ENCODE results near the gene FLAD1. TPM values are rescaled to one million over a fixed set of nuclear protein-coding genes. Genes with fewer than 3 reads are reported as not detected.

FLAD1 gene
- total RNA-seq, 1 experiment from 2014 or later = 49.5 TPM

DNA sequence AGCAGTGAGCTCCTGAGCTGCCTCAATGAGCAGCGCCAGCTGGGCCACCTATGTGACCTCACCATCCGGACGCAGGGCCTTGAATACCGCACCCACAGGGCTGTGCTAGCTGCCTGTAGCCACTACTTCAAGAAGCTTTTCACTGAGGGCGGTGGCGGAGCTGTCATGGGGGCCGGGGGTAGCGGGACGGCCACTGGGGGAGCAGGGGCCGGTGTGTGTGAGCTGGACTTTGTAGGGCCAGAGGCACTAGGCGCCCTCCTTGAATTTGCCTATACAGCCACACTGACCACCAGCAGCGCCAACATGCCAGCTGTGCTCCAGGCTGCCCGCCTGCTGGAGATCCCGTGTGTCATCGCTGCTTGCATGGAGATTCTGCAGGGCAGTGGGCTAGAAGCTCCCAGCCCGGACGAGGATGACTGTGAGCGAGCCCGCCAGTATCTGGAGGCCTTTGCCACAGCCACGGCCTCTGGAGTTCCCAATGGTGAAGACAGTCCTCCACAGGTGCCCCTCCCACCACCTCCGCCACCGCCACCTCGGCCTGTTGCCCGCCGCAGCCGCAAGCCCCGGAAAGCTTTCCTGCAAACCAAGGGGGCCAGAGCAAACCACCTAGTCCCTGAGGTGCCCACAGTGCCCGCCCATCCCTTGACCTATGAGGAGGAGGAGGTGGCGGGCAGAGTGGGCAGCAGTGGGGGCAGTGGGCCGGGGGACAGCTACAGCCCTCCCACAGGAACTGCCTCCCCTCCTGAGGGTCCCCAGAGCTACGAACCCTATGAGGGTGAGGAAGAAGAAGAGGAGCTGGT, 31.8 kb downstream of the FLAD1 start:
- DNase-seq (ENCODE audit: low read depth) = no peak

DNA sequence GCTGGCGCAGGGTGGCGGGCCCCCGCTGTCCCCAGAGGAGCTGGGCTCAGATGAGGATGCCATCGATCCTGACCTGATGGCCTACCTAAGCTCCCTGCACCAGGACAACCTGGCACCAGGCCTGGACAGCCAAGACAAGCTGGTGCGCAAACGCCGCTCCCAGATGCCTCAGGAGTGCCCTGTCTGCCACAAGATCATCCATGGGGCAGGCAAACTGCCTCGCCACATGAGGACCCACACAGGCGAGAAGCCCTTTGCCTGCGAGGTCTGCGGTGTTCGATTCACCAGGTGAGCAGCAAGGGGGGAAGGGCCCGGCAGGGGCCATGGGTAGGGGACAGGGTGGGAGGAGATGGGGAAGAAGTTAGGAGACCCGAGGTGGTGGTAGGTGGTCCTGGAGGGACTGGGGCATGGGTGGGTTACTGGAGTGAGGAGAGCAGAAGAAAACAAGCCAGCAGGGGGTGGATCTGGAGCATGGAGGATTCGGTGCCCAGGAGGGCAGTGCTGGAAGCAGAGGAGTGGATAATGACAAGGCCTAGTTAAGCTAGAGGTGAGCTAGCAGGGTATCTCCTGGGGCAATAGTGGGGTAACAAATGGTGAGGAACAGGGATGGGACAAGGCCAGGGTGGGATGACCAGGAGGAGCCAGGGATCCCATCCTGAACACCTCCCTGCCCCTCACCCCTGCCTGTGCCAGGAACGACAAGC, 32.5 kb downstream of the FLAD1 start:
- DNase-seq (ENCODE audit: low read depth) = no peak

DNA sequence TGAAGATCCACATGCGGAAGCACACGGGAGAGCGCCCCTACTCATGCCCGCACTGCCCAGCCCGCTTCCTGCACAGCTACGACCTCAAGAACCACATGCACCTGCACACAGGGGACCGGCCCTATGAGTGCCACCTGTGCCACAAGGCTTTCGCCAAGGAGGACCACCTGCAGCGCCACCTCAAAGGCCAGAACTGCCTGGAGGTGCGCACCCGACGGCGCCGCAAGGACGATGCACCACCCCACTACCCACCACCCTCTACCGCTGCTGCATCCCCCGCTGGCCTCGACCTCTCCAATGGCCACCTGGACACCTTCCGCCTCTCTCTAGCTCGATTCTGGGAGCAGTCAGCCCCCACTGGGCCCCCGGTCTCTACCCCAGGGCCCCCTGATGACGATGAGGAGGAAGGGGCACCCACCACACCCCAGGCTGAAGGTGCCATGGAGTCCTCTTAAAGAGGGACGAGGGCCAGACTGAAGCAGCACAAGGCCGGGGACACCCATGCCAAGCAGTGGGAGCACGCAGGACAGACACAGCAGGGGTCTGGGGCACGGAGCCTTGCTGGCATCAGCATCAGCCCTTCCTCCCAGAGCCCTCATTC, 33.2 kb downstream of the FLAD1 start:
- no peak for DNase-seq (ENCODE audit: low read depth)

DNA sequence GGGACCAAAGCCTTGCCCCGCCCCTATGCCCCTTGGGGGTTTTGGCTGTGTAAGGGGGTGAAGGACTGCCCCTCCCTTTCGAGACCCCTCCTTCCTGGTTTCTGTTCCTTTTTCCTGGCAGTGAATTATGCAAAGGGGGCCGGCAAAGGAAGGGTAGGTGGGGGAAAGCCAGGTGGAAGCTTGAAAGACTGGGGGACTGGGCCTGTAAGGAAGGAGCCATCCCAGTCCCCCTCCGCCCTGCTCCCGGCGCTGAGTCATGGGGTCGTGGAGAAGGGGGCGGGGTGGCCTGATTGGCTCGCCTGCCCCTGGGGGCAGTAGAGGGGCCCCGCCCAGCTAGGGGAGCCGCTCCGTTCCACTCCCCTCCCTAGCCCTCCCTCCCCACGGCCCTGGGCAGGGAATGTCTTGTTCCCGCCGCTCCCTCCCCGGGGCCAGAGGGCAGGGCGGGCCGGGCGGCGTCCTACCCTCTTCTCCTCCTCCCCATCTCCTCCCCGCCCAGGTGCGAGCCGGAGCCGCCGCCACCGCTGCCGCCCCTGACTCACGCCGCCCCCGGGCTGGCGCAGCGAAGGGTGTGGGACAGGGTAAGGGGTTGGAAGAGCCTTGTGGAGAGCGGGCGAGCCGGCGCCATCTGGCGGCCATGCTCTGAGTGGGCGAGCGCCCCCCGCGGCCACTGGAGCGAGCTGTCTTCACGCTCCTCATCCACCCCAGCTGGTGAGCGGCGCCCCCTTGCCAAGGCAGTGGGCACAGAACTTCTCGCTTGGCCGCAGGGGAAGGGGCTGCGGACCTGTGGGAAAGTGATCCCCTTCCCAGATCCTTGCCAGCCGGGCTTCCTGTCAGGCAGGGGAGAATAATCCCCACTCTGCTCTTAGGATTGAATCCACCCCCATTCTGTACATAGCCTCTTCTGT, 34.1 kb downstream of the FLAD1 start:
- peak; percentile 97 for DNase-seq (ENCODE audit: low read depth)

DNA sequence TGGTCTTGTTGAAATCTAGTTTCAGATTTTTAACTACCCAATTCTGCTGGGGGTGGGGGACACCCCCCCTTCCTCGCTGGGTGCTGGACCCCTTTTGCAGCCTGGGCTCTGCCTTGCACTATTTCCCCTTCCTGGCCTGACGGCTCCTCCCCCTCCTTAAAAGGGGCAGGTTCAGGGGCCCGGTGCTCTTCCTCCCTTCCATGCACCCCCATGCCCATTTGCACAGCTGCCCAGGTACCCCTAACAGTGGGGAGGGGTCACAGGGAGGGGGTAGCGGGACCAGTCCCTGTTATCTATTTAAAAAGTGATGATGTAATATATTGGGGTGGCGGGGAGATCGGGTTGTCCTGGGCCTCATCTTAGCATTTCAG, 34.8 kb downstream of the FLAD1 start:
- no peak for DNase-seq (ENCODE audit: low read depth)

DNA sequence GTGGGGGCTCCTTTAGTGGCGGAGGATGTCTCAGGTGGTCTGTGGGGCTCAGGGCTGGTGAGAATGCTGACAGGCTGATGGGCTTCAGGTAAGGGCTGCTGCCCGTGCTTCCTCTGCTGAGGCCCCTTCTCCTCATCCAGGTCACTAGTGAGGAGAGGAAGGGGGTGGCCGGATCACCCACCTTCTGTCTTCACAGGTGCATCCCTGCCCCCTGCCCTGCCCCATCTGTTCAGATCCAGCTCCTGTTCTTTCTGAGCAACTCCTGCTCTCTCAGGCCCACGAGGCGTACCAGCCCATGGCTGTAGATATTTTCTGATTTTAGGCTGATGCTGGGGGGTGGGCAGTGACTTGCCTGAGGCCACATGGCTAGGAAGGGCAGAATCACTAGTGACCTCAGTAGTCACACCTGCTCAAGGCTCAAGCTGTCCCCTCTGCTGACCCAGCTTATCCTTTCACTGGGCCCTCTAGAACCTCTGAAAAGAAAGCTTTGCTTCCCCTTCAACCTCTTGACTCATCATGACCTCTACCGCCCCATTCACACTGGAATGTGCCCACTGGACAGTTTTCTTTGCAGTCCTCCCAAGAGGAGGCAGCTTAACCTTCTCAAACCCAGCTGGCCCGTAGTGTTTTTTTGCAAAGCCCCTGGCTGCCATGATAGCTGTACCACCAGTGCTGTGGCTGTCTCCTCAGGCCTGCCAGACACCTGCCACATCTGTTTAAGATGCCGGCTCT, 35.6 kb downstream of the FLAD1 start:
- DNase-seq (ENCODE audit: low read depth) = no peak

DNA sequence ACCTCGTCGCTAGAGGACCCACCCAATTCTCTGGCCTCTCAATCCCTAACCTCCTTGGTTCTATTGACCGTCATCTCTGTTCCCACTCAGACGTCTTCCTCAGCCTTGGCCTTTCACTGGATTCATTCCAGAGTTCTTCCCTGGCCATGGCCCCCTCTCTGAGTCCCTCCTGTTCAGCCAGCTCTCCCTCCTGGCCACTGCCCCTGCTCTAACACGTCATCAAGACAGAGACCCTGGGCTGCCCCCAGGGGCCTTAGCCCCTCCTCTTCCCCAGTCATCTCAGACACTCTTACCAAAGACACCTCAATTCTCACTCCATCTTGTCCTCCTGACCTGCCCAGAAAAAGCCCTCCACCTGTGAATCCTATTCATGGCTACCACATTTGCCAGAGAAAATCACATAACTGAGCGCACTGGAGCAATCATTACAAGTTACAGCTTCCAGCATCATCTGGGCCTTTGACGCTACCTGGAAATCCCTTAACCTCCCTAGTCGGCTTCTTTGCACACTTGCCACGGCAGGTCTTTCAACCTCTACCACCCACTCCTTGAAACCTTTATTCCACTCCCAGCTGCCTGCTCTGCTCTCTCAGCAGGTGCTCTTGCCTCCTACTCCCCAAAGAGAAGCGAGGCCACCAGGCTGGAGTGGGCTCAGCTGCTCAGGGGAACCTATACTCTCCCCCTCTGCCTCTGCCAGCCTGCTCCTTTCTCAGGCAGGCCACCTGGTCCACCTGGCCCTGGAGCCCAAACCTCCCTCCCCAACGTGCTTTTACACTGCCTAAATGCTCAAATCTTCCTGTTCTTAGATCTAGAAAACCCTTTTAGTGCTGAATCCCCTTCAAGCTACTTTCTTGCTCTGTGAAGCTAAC, 36.5 kb downstream of the FLAD1 start:
- no peak for DNase-seq (ENCODE audit: low read depth)

DNA sequence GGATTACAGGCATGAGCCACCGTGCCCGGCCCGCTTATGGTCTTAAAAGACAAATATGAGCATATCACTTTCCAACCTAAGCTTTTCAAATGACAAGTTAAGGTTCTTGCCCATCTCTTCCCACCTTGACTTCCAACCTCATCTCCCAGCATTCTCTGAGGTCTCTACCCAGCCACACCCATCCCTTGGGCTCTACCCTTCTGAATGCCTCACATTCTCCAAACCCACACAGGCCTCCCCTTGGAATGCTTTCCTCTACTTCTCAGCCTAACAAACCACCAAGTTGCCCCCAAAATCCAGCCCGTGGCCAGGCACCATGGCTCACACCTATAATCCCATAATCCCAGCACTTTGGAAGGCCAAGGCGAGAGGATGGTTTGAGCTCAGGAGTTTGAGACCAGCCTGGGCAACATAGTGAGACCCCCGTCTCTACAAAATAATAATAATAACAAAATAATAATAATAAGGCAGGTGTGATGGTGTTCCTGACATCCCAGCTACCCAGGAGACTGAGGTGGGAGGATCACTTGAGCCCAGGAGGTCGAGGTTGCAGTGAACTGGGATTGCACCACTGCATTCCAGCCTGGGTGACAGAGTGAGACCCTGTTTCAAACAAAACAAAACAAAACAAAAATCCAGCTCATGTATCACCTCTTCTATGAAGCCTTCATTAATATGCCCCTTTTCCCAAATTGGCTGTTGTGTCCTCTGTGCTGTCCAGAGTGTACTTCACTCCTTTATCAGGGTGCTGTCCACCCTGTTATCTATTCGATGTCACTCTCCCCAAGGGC, 39.2 kb downstream of the FLAD1 start:
- no peak for DNase-seq (ENCODE audit: low read depth)

DNA sequence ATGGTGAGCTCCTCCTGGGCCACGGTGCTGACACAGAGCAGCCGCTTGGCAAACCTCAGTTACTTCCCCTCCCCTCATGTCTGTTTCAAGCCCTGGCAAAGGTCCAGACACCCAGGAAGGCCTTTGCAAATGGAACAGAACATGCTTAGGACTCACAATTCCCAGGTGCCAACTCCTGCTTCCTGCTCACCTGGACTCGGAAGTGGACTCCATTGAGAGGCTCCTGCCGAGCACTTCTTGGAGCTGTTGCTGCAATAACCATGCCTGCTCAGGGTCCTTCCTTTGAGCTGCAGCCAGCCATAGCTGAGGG, 39.7 kb downstream of the FLAD1 start:
- no peak for DNase-seq (ENCODE audit: low read depth)

DNA sequence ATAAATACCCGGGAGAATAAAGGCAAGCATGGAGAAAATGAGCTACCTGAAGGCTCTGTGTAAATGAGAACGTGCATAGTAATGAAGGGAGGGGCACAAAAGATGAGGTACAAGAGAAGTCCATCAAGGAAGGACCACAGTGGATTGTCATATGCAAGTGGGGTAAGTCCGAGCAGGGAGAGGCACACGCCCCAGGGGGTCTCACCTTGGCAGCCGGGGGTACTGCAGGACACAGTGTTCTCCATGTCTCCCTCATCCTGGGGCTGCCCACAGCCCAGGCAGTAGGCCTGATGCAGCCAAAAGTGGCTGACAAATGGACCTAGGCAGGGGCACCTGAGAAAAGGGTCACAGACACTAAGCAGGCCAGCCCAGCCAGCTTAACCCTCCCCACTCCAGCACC, 40.5 kb downstream of the FLAD1 start:
- DNase-seq (ENCODE audit: low read depth) = no peak

DNA sequence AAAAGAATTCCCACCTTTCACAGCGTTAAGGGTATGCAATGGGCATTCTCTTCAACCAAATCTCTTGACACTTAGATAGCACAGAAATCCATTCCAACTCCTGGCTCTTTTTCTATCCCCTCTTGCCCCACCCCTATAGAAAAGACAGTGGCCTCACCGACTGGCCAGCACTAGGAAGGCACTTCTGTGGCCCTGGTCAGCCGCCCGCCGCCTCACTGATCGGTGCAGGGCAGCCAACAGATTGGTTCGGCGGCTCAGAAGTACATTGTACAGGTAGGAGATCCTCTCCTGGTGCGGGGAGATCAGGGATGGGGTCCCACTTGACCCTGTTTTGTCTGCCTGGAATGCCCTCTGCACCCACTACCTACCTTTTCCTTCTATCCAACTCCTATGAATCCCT, 41.2 kb downstream of the FLAD1 start:
- DNase-seq (ENCODE audit: low read depth) = no peak

DNA sequence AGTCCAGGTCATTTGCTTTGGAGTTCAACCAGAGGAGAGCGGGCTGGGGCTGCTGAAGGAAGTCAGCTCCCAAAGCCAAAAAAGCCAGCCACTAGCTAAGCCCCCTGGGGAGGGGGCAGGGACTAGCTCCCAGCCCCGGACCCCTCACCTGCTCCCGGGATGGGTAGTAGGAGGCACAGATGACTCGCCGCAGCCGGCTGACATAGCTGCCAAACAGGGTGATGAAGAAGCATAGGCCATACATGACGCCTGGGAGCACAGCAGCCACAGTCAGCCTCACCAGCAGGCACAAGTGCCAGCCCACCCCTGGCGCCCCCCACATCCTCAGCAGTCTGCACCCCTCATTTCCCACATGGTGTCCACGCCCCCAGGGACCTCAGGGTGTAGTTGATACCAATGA, 43.0 kb downstream of the FLAD1 start:
- no peak for DNase-seq (ENCODE audit: low read depth)

DNA sequence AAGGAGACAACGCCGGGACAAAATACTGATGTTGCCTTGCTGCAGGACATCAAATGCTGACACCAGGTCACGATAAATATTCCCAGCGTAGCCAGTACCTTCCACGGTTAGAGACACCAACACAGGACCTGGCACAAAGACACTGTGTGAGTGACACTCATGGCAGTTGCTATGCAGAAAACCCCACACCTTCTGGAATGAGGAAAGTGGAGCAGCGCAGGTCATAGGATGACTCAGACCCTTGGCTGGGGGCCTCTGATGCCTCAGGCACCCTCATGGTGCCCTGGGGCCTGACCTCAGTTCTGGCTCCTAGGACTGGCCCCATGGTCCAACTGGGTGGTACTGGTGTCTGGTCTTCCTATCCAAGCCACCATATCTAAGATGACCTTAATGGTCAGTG, 43.4 kb downstream of the FLAD1 start:
- DNase-seq (ENCODE audit: low read depth) = peak; percentile 52

DNA sequence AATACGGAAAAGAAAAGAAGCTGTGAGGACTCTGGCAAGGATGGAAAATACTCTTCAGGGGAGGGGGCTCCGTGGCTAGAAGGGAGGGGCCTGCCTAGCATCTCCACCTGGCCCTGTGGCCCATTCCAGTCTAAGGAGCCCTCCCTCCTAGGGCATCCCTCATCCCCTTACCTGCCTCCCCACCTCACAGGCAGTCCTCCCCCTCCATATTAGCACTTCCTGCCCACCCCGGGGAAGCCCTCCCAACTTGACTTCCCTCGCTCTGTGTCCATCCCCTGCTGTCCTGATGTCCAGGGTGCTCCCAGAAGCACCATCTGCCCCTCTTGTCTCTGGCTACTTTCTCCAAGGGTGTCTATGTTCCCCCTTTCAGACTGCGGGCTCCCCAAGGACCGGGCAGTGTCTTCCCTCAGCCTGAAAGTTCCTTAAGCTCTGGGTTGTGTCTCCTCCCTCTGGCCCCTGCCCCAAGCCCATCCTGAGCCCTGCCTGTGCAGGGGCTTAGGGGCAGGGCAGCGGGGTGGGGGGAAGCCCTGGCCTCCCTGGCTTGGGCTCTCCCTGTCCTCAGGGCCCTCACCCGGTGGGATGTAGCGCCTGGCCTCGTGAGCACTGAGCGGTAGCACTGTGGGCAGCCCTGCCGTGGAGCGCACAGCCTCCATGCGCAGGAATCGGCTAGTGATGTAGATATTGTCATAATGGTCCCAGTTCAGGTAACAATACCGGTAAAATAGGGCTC, 46.5 kb downstream of the FLAD1 start:
- DNase-seq (ENCODE audit: low read depth) = no peak

DNA sequence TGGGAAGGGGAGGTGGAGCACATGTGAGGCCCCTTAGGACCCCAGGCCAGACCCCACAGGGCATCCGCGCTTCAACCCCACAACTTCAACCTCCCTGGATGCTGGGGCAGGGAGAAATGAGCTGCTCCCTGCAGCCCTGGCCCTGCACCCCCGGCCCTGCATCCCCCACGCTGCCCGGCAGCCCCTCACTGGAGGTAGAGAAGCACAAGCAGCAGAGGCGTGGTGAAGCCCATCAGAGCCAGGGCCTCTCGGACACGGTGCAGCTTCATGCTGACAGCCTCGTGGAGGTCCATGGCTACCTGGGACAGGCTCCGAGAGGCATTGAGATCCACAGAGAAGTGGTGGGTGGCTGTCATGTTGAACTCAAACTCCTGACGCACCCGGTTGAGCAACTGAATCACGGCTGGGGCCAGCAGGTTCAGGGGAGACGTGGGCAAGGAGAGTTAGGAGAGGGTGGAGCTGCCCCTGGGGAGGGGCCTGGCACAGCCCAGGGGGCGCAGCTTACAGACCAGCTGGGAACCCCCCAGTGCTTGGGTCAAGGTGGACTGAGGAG, 47.2 kb downstream of the FLAD1 start:
- no peak for DNase-seq (ENCODE audit: low read depth)

DNA sequence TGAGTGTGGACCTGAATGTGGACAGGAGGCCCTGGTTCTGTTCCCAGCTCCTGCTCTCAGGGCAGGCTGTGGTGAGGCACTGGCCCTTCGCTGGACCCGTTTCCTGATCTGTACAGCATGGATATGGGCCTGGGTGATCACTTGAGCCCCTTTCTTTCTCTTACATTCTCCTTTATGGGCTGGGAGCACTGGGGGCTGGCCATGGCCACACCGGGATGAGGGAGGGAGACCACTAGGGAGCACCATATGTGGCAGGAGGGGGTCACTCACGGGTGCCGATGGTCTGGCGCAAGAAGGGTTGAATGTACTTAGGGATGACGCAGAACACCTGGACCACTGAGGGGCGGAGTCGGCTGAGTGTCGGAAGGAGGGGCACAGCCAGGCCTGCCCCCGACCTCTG, 47.8 kb downstream of the FLAD1 start:
- no peak for DNase-seq (ENCODE audit: low read depth)

DNA sequence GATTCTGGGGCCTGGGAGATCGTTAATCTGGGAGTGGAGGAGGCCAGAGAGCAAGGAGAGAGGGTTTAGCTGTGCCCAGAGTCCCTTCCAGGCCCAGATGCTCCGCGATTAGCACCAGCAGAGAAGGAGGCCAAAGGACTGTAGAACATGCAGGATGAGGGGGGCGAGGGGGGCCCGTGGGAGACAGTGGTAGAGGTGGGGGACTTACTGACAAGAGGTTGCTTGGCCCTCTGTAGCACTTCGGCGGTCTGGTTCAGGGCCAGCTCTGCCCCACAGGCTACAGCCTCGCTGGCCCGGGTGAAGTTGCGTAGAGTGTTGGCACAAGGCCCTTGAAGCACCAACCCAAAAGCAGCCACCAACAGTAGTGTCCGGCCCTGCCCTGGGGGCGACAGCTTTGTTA, 49.7 kb downstream of the FLAD1 start:
- DNase-seq (ENCODE audit: low read depth) = no peak

DNA sequence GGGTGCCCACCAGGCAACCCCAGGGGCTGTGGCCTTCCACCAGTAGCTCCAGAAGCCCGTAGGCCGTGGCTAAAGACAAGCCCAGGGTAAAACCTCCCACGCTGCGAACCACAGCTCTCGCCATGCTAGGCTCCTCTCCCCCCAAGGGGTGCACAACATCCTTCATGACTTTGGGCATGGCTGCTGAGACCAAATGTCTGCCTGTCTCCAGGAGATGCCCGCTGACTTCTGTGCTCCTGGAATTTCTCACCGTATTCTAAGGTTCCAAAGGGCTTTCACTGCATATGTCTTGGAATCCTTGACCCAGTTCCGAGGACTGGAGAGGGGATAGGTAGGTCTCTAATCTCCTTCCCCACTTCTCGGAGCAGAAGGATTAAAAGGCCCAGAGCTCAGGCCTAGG, 50.4 kb downstream of the FLAD1 start, which contains the start of the genes DCST1 and DCST2:
Gene DCST1, plus strand, starts transcription at position 301 of the 400 bp plus-strand sequence. CDS start 213 bp downstream, outside the sequence.
Gene DCST2, minus strand, starts transcription at position 258 of the 400 bp plus-strand sequence. Its CDS starts 80 bp downstream, at position 178.
- DNase-seq (ENCODE audit: low read depth) = no peak
